Dendritic cell treated with granulocyte-macrophage colony-stimulating factor and Interleukin-4, amounts not matched to agents 40 ng/mL and 50 ng/mL, for 4 days (primary cell): Measurements from ENCODE around the gene MCTP1.

Experiments used
- H3K27ac Mint-ChIP-seq: one replicate; pipeline ENCODE4 v1.8.0; 2022; ENCODE audit warnings: mild to moderate bottlenecking, mixed read lengths
- H3K27me3 Mint-ChIP-seq: one replicate; pipeline ENCODE4 v1.8.0; 2022; ENCODE audit warnings: mild to moderate bottlenecking, mixed read lengths
- H3K36me3 Mint-ChIP-seq: one replicate; pipeline ENCODE4 v1.8.0; 2022; ENCODE audit warnings: low read depth, mixed read lengths
- H3K4me1 Mint-ChIP-seq: one replicate; pipeline ENCODE4 v1.8.0; 2022; ENCODE audit warnings: low read depth, mixed read lengths
- H3K4me3 Mint-ChIP-seq: one replicate; pipeline ENCODE4 v1.8.0; 2022; ENCODE audit warnings: mild to moderate bottlenecking, moderate library complexity, mixed read lengths
- H3K9me3 Mint-ChIP-seq: one replicate; pipeline ENCODE4 v1.8.0; 2022; ENCODE audit warnings: mixed read lengths
- intact Hi-C: fragments of 100-400 bp; cut with micrococcal nuclease; formaldehyde crosslinking; loops from one replicate; pipeline ENCODE4 v1.15.0; 2022

MCTP1 gene

DNA sequence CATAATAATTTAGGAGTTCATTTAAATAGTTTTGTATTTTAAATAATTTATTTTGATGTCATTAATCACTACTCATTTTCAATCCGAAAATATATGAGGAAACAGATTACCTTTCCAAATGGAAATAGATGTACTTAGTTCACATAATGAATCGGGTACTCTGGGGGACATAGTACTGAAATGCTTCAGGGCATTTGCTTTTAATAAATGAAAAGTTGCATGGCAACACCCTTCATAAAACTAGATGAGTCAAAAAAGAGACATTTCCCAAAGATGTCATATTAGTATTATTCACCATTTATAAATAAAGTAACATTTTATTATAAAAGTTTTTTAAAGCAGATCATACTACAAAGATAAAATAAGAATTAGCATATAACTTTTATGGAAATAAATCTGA, 177.8 kb downstream of the MCTP1 start:
- Mint-ChIP-seq H3K9me3 (no peaks in the 10 kb centered on the region), H3K27ac (no peak overlapping the region), H3K27me3 (no peaks in the 10 kb centered on the region), H3K4me1 (no peaks in the 10 kb centered on the region), H3K36me3 (no peaks in the 10 kb centered on the region), H3K4me3 (no peak overlapping the region)
- intact Hi-C loops = no loop called here

DNA sequence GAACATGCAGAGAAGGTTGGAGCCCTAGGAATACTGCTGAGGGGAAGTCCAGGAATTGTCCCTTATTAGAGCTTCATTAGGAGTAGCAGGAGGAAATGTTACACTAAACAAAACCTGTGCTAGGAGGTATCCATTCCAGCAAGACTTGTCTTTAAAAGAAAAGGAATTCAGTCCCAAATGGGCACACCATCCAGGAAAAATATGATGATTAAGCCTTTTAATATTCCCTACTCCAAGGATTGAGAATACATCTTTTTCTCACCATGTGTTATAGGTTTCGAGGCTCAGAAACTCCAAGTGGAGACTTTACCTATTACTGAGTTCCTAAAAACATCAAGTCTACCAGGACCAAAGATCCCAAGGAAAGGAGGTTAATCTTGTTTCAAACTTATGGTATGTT, 179.3 kb downstream of the MCTP1 start:
- no peaks in the 10 kb centered on the region for H3K4me1 Mint-ChIP-seq
- no peaks in the 10 kb centered on the region for H3K9me3 Mint-ChIP-seq
- H3K27ac Mint-ChIP-seq = no peak overlapping the region
- H3K36me3 Mint-ChIP-seq = no peaks in the 10 kb centered on the region
- H3K4me3 Mint-ChIP-seq = no peak overlapping the region
- intact Hi-C loops = no loop called here
- no peaks in the 10 kb centered on the region for H3K27me3 Mint-ChIP-seq

DNA sequence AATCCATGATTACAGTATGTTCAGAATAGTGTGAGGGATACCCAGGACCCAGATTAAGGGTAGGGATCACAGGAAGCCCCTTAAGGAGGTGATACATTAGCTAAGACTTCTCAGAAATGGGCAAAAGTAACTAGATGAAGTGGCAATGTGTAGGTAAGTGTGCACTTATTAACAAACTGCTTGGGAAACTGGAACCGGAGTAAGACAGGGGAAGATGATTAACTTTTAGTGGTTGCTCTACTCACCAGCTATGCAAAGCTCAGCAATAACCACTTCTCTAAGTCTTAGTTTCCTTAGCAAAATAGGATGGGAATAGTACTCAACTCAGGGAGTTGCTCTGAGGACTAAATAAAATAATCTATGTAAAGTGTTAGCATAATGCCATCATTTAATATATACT, 182.2 kb downstream of the MCTP1 start:
- H3K4me3 Mint-ChIP-seq = no peak overlapping the region
- no peaks in the 10 kb centered on the region for H3K4me1 Mint-ChIP-seq
- H3K27me3 Mint-ChIP-seq = no peaks in the 10 kb centered on the region
- H3K36me3 Mint-ChIP-seq = no peaks in the 10 kb centered on the region
- H3K27ac Mint-ChIP-seq = no peak overlapping the region
- no peaks in the 10 kb centered on the region for H3K9me3 Mint-ChIP-seq
- intact Hi-C loops = no loop called here

DNA sequence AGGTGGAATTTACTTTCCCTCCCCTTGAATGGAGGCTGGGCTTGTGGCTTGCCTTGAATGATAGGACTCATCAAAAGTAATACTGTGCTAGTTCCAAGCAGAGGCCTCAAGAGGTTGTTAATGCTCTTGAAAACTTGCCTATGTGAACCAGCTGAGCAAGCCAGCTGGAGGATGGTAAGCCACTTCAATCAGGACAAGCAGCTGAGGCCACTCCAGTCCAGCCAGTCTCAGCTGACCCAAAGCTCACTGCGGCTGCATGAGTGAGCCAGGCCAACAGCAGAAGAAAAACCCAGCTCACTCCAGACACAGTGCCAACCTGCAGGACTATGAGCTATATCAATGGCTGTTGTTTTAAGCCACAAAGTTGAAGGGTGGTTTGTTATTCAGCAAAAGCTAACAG, 182.8 kb downstream of the MCTP1 start:
- no peak overlapping the region for H3K27ac Mint-ChIP-seq
- H3K4me1 Mint-ChIP-seq = no peaks in the 10 kb centered on the region
- no peaks in the 10 kb centered on the region for H3K9me3 Mint-ChIP-seq
- intact Hi-C loops = no loop called here
- H3K36me3 Mint-ChIP-seq = no peaks in the 10 kb centered on the region
- no peaks in the 10 kb centered on the region for H3K27me3 Mint-ChIP-seq
- H3K4me3 Mint-ChIP-seq = no peak overlapping the region

DNA sequence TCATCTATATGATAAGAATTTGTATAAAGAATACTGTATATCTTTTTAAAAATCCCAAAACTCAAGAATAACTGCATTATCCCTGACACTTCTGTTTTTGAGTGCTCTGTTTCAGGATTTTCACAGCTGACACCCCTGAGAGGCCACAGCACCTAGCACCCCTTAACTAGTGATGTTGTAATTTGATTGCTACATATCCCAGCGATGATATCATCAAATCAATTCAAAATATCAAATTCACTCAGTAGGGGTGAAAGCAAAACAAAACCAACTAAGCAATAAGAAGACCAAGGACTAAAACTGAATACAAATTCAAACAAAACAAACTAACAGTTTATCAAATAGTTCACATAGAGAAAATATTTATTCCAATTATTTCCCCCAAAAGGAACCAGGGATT, 184.3 kb downstream of the MCTP1 start:
- Mint-ChIP-seq H3K4me1 (no peaks in the 10 kb centered on the region), H3K36me3 (no peaks in the 10 kb centered on the region), H3K27ac (no peak overlapping the region), H3K4me3 (no peak overlapping the region), H3K27me3 (no peaks in the 10 kb centered on the region), H3K9me3 (no peaks in the 10 kb centered on the region)
- intact Hi-C loops = no loop called here

DNA sequence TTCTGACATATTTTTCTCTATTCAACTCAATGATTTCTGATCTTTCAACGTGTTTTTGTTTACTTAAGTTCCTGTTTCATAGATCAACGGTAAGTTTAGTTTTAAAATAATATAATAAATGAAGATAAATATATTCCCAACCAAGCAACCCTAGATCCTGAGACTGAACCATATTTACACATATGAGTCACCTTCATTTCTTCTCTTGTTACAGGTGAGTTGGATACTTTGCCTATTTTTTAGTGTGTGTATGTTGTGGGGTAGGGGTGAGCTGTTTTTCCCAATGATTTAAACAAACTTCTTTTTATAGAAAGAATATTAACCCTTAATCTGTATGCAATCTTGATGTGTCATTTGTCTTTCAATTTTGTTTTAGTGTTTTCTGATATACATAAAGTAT, 186.9 kb downstream of the MCTP1 start:
- intact Hi-C loops = no loop called here
- no peaks in the 10 kb centered on the region for H3K36me3 Mint-ChIP-seq
- H3K4me1 Mint-ChIP-seq = no peaks in the 10 kb centered on the region
- H3K27me3 Mint-ChIP-seq = no peaks in the 10 kb centered on the region
- H3K27ac Mint-ChIP-seq = no peak overlapping the region
- no peak overlapping the region for H3K4me3 Mint-ChIP-seq
- no peaks in the 10 kb centered on the region for H3K9me3 Mint-ChIP-seq

DNA sequence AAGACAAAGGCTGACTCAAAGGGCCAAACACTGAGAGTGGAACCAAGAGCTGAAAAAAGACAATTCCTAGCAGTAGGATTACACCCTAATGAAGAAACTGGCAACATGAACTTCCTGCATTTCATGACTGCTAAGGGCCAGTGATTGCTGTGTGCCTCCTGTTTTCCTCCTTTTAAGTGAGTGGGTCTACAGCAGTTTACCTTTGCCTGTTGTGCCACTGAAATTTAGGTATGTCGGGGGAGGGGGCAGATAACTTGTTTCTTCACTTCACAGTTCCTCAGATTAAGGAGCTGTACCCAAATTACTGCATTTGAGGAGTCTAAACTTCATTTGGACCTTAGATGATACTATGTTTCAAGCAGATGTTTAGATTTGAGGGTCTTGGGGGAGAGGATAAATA, 191.7 kb downstream of the MCTP1 start:
- no peaks in the 10 kb centered on the region for H3K27me3 Mint-ChIP-seq
- H3K27ac Mint-ChIP-seq = no peak overlapping the region
- intact Hi-C loops = no loop called here
- peaks cover 8% of the 10 kb centered on the region for H3K9me3 Mint-ChIP-seq
- H3K4me1 Mint-ChIP-seq = peaks cover 17% of the 10 kb centered on the region
- H3K36me3 Mint-ChIP-seq = no peaks in the 10 kb centered on the region
- H3K4me3 Mint-ChIP-seq = no peak overlapping the region

DNA sequence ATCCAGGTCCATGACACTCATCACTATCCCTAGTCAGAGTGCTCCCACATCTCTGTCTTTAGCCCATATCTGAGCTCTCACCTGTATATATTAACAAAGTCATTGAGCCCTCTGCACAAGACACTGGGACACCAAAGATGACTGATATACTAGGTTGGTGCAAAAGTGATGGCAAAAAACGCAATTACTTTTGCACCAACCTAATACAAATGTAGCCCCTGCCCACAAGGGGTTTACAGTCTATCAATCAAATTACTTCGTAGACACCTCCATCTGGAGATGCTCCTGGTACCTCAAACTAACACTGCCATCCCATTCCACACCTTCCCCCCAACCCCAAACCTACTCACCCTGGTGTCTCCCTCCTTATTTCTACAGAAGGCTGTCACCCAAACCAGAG, 194.1 kb downstream of the MCTP1 start:
- Mint-ChIP-seq H3K36me3 (no peaks in the 10 kb centered on the region), H3K27ac (peak overlapping the region; percentile 45), H3K4me1 (peaks cover 38% of the 10 kb centered on the region), H3K27me3 (no peaks in the 10 kb centered on the region), H3K9me3 (peaks cover 8% of the 10 kb centered on the region), H3K4me3 (no peak overlapping the region)
- intact Hi-C loops = no loop called here

DNA sequence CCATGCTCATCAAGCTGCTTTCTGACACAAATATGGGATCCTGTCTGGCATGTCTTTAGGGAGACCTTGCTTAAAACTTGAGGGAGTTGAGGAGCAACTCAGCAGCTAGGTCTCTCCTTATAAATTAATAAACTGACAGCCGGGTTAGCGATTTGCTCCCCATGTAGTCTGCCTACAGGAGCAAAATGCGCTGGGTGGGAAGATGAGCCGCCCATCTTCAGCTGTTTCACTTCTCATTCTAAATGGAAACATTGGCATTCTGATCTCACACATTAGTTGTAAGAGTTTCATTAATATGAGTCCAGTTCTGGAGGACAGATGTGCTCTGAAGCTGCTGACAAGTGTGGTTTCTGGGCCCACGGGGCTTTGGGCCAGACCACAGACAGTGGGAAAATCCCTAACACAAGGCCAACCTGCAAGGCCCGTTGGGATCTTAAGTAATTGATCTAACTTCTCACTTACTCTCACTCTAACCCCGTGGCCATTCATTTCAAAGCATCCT, 197.0 kb downstream of the MCTP1 start:
- Mint-ChIP-seq H3K27me3 (no peaks in the 10 kb centered on the region), H3K36me3 (no peaks in the 10 kb centered on the region), H3K27ac (peak overlapping the region; percentile 98), H3K4me1 (peaks cover 47% of the 10 kb centered on the region), H3K4me3 (peak overlapping the region; percentile 62), H3K9me3 (peaks cover 8% of the 10 kb centered on the region)
- intact Hi-C loops = loop anchor here (5.0 kb wide), 2 partner anchors 41 to 976 kb away; a partner anchor contains a TSS

DNA sequence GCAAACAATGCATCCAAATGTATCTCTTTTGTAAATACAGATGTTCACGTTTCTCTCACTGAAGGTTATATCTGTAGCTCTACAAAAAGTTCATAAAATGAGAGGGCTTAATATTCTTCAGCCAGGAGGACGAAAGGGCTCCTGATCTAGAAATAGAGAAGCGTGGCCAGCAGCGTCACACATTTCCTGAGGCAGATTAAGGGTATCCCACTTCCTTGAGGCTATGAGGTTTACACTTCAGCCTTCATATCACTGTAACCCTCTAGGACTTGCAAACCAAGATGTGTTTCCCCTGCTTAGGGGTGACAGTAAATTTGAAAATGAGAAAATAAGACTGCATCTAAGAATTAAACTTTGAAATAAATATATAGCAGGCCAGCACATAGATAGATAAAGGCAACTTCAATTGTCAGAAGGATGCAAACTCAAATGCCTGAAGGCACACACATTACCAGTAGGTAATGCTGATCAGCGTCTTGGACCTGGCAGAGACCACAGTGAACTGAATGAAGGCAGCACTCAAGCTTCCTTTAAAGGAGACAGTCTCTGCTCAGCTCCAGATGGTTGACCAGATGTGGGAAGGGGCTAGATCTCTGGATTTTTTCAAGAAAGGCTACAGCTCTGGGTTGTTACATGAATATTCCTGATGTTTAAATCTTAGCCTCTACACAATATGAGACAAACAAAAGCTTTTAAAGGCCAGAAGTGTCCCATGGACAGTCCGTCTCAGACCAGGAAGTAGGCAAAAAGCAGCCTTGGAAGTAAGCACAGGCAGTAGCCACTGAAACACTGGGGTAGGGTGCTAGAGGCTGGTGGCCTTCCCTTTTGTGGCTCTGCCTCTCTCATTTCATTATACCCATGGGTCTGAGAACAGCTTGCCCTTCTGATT, 197.7 kb downstream of the MCTP1 start:
- peak overlapping the region; percentile 98 for H3K27ac Mint-ChIP-seq
- H3K4me1 Mint-ChIP-seq = peaks cover 48% of the 10 kb centered on the region
- H3K9me3 Mint-ChIP-seq = peaks cover 8% of the 10 kb centered on the region
- H3K4me3 Mint-ChIP-seq = peak overlapping the region; percentile 62
- no peaks in the 10 kb centered on the region for H3K27me3 Mint-ChIP-seq
- intact Hi-C loops = loop anchor here (5.0 kb wide), 2 partner anchors 40 to 975 kb away; a partner anchor contains a TSS
- no peaks in the 10 kb centered on the region for H3K36me3 Mint-ChIP-seq

DNA sequence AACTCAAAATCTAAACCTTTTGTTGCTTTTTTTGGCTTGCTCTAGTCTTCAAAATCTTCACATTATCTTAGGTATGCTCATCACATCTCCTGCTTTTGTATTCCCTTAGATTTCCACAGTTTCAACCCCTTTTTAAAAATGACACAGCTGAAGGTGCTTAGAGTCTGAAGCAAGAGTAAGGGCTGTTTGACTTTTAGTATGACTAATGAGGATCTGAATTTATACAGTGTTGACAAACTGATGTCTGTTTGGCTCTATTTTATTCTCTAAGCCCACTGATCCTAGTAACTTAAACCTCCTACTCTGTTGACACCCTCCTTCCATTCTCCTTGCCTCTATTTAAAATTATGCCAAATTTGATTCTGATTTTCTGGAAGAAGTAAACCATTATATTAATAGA, 200.1 kb downstream of the MCTP1 start:
- Mint-ChIP-seq H3K36me3 (no peaks in the 10 kb centered on the region), H3K27me3 (no peaks in the 10 kb centered on the region), H3K4me1 (peaks cover 40% of the 10 kb centered on the region), H3K4me3 (no peak overlapping the region), H3K27ac (no peak overlapping the region), H3K9me3 (no peaks in the 10 kb centered on the region)
- intact Hi-C loops = loop anchor here (5.0 kb wide), 3 partner anchors 37 to 972 kb away; a partner anchor contains a TSS

DNA sequence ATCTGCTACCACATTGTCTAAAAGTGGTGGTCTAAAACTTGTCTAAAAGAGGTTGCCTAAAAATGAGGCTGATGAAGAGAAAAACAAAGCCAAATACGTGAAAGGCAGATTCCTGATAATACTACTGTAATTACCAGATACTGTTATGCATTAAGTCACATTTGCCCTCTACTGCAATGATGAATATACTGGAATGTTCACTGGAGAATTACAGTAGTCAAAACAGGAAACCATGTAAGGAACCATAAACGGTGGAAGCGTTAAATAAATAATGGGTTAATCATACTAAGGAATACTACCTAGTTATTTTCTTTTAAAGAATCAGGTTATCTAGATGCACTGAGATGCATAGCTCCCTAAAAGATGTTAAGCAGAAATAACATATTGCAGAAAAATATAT, 201.3 kb downstream of the MCTP1 start:
- Mint-ChIP-seq H3K27me3 (no peaks in the 10 kb centered on the region), H3K9me3 (no peaks in the 10 kb centered on the region), H3K27ac (no peak overlapping the region), H3K4me3 (no peak overlapping the region), H3K36me3 (no peaks in the 10 kb centered on the region), H3K4me1 (peaks cover 43% of the 10 kb centered on the region)
- intact Hi-C loops = loop anchor here (5.0 kb wide), 1 partner anchor 56 kb away; no protein-coding TSS in a partner anchor

DNA sequence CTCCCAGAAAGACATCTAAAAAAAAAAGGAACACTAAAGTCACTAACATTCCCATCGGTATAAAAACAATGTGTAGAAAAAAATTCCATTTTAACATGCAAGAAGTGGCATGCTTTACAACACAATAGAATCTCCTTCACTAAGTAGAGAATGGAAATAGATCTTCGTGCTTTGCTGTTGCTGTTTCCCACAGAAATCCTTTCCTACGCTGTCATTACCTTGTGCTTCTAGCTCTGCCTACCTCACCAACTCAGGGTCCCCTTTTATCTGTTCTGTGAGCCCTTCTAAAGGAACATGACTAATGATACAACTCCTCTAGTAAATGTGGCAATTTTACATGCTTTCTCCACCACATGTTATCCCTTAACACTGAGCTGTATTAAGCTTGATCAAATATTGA, 202.9 kb downstream of the MCTP1 start:
- H3K27ac Mint-ChIP-seq = peak overlapping the region; percentile 71
- peak overlapping the region; percentile 70 for H3K4me3 Mint-ChIP-seq
- H3K27me3 Mint-ChIP-seq = no peaks in the 10 kb centered on the region
- peaks cover 38% of the 10 kb centered on the region for H3K4me1 Mint-ChIP-seq
- intact Hi-C loops = loop anchor here (5.0 kb wide), 1 partner anchor 55 kb away; no protein-coding TSS in a partner anchor
- no peaks in the 10 kb centered on the region for H3K9me3 Mint-ChIP-seq
- H3K36me3 Mint-ChIP-seq = no peaks in the 10 kb centered on the region

DNA sequence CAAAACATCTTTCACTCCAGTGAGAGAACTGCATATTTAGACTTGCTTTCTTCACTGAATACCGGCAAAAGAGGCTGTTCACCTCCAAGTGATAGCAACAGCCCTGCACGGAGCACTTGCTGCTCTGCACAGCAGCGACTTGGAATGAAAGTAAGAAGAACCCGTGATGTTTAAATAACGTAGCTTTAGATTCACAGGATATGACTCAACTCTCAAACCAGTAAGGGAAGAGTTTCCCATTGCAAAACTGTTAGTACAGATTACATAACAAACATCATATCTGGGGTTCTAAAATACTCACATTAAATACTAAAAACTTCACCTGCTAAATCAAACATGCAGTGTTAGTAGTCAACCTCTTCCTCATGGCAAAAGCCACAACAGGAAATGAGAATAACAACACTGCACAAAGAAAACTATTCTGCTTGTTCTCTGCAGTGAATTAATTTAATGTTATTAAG, 203.4 kb downstream of the MCTP1 start:
- H3K4me1 Mint-ChIP-seq = peaks cover 41% of the 10 kb centered on the region
- intact Hi-C loops = loop anchor here (5.0 kb wide), 1 partner anchor 54 kb away; no protein-coding TSS in a partner anchor
- no peaks in the 10 kb centered on the region for H3K9me3 Mint-ChIP-seq
- H3K36me3 Mint-ChIP-seq = no peaks in the 10 kb centered on the region
- H3K27me3 Mint-ChIP-seq = no peaks in the 10 kb centered on the region
- H3K4me3 Mint-ChIP-seq = peak overlapping the region; percentile 70
- peak overlapping the region; percentile 71 for H3K27ac Mint-ChIP-seq
